ENCODE results near the gene CAMK1D.

CAMK1D gene

GRCh38 chr10:12642036-12642435 lies 292.7 kb downstream of the CAMK1D start:
- in situ Hi-C loops (cut with HindIII; ENCODE audit: low sequenced_read_pairs) = no loop called here

- in situ Hi-C loops (cut with HindIII; ENCODE audit: low sequenced_read_pairs) = no loop called here
These were observed 293.9 kb downstream of the CAMK1D start for GRCh38 chr10:12643279-12643678.

GRCh38 chr10:12644380-12645144 lies 295.2 kb downstream of the CAMK1D start:
- in situ Hi-C loops (cut with HindIII; ENCODE audit: low sequenced_read_pairs) = no loop called here

GRCh38 chr10:12645449-12645848 lies 296.1 kb downstream of the CAMK1D start:
- in situ Hi-C loops (cut with HindIII; ENCODE audit: low sequenced_read_pairs) = no loop called here

- in situ Hi-C loops (cut with HindIII; ENCODE audit: low sequenced_read_pairs) = no loop called here
These were observed 299.8 kb downstream of the CAMK1D start for GRCh38 chr10:12649012-12649584.

GRCh38 chr10:12650122-12650521 lies 300.8 kb downstream of the CAMK1D start:
- in situ Hi-C loops (cut with HindIII; ENCODE audit: low sequenced_read_pairs) = no loop called here

GRCh38 chr10:12650538-12651298 lies 301.4 kb downstream of the CAMK1D start:
- in situ Hi-C loops (cut with HindIII; ENCODE audit: low sequenced_read_pairs) = no loop called here

- in situ Hi-C loops (cut with HindIII; ENCODE audit: low sequenced_read_pairs) = no loop called here
These were observed 306.6 kb downstream of the CAMK1D start for GRCh38 chr10:12655940-12656339.

- in situ Hi-C loops (cut with HindIII; ENCODE audit: low sequenced_read_pairs) = no loop called here
These were observed 307.3 kb downstream of the CAMK1D start for GRCh38 chr10:12656518-12657142.

- in situ Hi-C loops (cut with HindIII; ENCODE audit: low sequenced_read_pairs) = no loop called here
These were observed 308.1 kb downstream of the CAMK1D start for GRCh38 chr10:12657489-12657888.

GRCh38 chr10:12658526-12658925 lies 309.2 kb downstream of the CAMK1D start:
- in situ Hi-C loops (cut with HindIII; ENCODE audit: low sequenced_read_pairs) = no loop called here

GRCh38 chr10:12659706-12660105 lies 310.4 kb downstream of the CAMK1D start:
- in situ Hi-C loops (cut with HindIII; ENCODE audit: low sequenced_read_pairs) = no loop called here

GRCh38 chr10:12660812-12661211 lies 311.5 kb downstream of the CAMK1D start:
- in situ Hi-C loops (cut with HindIII; ENCODE audit: low sequenced_read_pairs) = no loop called here

- in situ Hi-C loops (cut with HindIII; ENCODE audit: low sequenced_read_pairs) = no loop called here
These were observed 312.3 kb downstream of the CAMK1D start for GRCh38 chr10:12661671-12662070.

- in situ Hi-C loops (cut with HindIII; ENCODE audit: low sequenced_read_pairs) = no loop called here
These were observed 314.5 kb downstream of the CAMK1D start for GRCh38 chr10:12663863-12664262.

GRCh38 chr10:12665501-12665900 lies 316.2 kb downstream of the CAMK1D start:
- in situ Hi-C loops (cut with HindIII; ENCODE audit: low sequenced_read_pairs) = no loop called here

GRCh38 chr10:12667052-12667451 lies 317.7 kb downstream of the CAMK1D start:
- in situ Hi-C loops (cut with HindIII; ENCODE audit: low sequenced_read_pairs) = no loop called here

- in situ Hi-C loops (cut with HindIII; ENCODE audit: low sequenced_read_pairs) = no loop called here
These were observed 319.3 kb downstream of the CAMK1D start for GRCh38 chr10:12668634-12669033.

- in situ Hi-C loops (cut with HindIII; ENCODE audit: low sequenced_read_pairs) = no loop called here
These were observed 320.7 kb downstream of the CAMK1D start for GRCh38 chr10:12670004-12670403.

GRCh38 chr10:12675186-12675585 lies 325.8 kb downstream of the CAMK1D start:
- in situ Hi-C loops (cut with HindIII; ENCODE audit: low sequenced_read_pairs) = no loop called here

- in situ Hi-C loops (cut with HindIII; ENCODE audit: low sequenced_read_pairs) = no loop called here
These were observed 330.3 kb downstream of the CAMK1D start for GRCh38 chr10:12679636-12680035.

All from DLD1 (cell line).